CD14-positive monocyte (primary cell): ENCODE results near the gene INPP5F. TPM values are rescaled to one million over a fixed set of nuclear protein-coding genes. Genes with fewer than 3 reads are reported as not detected.

Experiments used
- DNase-seq, 3 donors: peaks; one replicate each; pipeline ENCODE4 v3.0.0-alpha.2; 2011 to 2022
- H2AFZ ChIP-seq: 2 replicates; pipeline ENCODE4 v1.6.0; 2012; ENCODE audit warnings: mild to moderate bottlenecking, low read depth, low read length, inconsistent platforms; ENCODE audit not compliant: insufficient read depth, poor library complexity, severe bottlenecking
- H3K27ac ChIP-seq, 2 donors: 1 replicate in 1 of 2; 2 replicates in 1 of 2; pipeline ENCODE4 v1.5.1; 2012 to 2013; ENCODE audit warnings: low read length in 2 of 2, control low read depth in 1 of 2, inconsistent platforms in 1 of 2, low read depth in 1 of 2, mild to moderate bottlenecking in 1 of 2
- H3K27me3 ChIP-seq, 2 donors: one replicate each; pipeline versions ENCODE4 v1.6.0 to v1.6.1; 2011 to 2013; ENCODE audit warnings: low read length in 2 of 2; ENCODE audit not compliant: control insufficient read depth in 2 of 2, insufficient read depth in 2 of 2
- H3K36me3 ChIP-seq, 2 donors: replicated peaks in 1 of 2; 1 replicate in 1 of 2; 2 replicates in 1 of 2; pipeline versions ENCODE4 v1.5.1 to v1.6.1; 2012 to 2013; ENCODE audit warnings: low read length in 2 of 2, control low read depth in 1 of 2, inconsistent platforms in 1 of 2, mild to moderate bottlenecking in 1 of 2; ENCODE audit not compliant: insufficient read depth in 2 of 2, control insufficient read depth in 1 of 2
- H3K4me1 ChIP-seq, 2 donors: 1 replicate in 1 of 2; 2 replicates in 1 of 2; pipeline versions ENCODE4 v1.5.1 to v1.6.1; 2012 to 2013; ENCODE audit warnings: low read length in 2 of 2, control low read depth in 1 of 2, inconsistent platforms in 1 of 2, mild to moderate bottlenecking in 1 of 2, moderate library complexity in 1 of 2; ENCODE audit not compliant: insufficient read depth in 2 of 2, control insufficient read depth in 1 of 2
- H3K4me2 ChIP-seq: replicated peaks from 2 replicates; pipeline ENCODE3; 2012; ENCODE audit warnings: low read length, moderate library complexity, mild to moderate bottlenecking; ENCODE audit not compliant: poor library complexity, severe bottlenecking; ENCODE audit errors: extremely low read depth
- H3K4me3 ChIP-seq, 3 experiments: fragments of 200-600 bp in 1 of 3; sonication (generic) in 1 of 3; replicated peaks in 1 of 3; 1 replicate in 2 of 3; 2 replicates in 1 of 3; pipeline ENCODE4 v1.5.1; 2011 to 2013; ENCODE audit warnings: low read length in 3 of 3, mild to moderate bottlenecking in 3 of 3, control low read depth in 2 of 3, low read depth in 2 of 3, inconsistent platforms in 1 of 3, moderate library complexity in 1 of 3
- H3K79me2 ChIP-seq: 2 replicates; pipeline ENCODE4 v1.6.0; 2012; ENCODE audit warnings: mild to moderate bottlenecking, control low read depth, inconsistent platforms, low read length, moderate library complexity; ENCODE audit not compliant: insufficient read depth
- H3K9ac ChIP-seq: 2 replicates; pipeline ENCODE4 v1.6.0; 2017; ENCODE audit warnings: low read length, mild to moderate bottlenecking; ENCODE audit not compliant: insufficient read depth, poor library complexity, severe bottlenecking
- H3K9me3 ChIP-seq, 2 donors: replicated peaks in 1 of 2; 1 replicate in 1 of 2; 2 replicates in 1 of 2; pipeline versions ENCODE4 v1.5.1 to v1.6.1; 2012 to 2013; ENCODE audit warnings: low read length in 2 of 2, control low read depth in 1 of 2; ENCODE audit not compliant: control insufficient read depth in 1 of 2, insufficient read depth in 1 of 2
- H4K20me1 ChIP-seq: 2 replicates; pipeline ENCODE4 v1.6.0; 2012; ENCODE audit warnings: mild to moderate bottlenecking, low read length, control low read depth, moderate library complexity; ENCODE audit not compliant: insufficient read depth
- H3K27ac Mint-ChIP-seq, 7 donors: one replicate each; pipeline ENCODE4 v1.8.0; 2020; ENCODE audit warnings: mild to moderate bottlenecking in 7 of 7, mixed read lengths in 7 of 7, moderate library complexity in 6 of 7, inconsistent platforms in 2 of 7
- H3K27me3 Mint-ChIP-seq, 3 donors: one replicate each; pipeline ENCODE4 v1.8.0; 2021 to 2022; ENCODE audit warnings: low read depth in 3 of 3, mild to moderate bottlenecking in 3 of 3, mixed read lengths in 3 of 3, moderate library complexity in 3 of 3, inconsistent platforms in 1 of 3
- H3K36me3 Mint-ChIP-seq, 2 donors: one replicate each; pipeline ENCODE4 v1.8.0; 2020; ENCODE audit warnings: mixed read lengths in 2 of 2, inconsistent platforms in 1 of 2, mild to moderate bottlenecking in 1 of 2
- H3K4me1 Mint-ChIP-seq: one replicate; pipeline ENCODE4 v1.8.0; 2020; ENCODE audit warnings: mild to moderate bottlenecking, mixed read lengths
- H3K4me3 Mint-ChIP-seq, 2 donors: one replicate each; pipeline ENCODE4 v1.8.0; 2020; ENCODE audit warnings: mild to moderate bottlenecking in 2 of 2, mixed read lengths in 2 of 2, moderate library complexity in 1 of 2
- H3K9me3 Mint-ChIP-seq, 7 donors: one replicate each; pipeline ENCODE4 v1.8.0; 2020 to 2022; ENCODE audit warnings: mixed read lengths in 7 of 7, mild to moderate bottlenecking in 6 of 7, moderate library complexity in 6 of 7, inconsistent platforms in 2 of 7
- WGBS: methylation state at CpG from one replicate; pipeline ENCODE4 v1.1.5; 2013; ENCODE audit warnings: missing lambda C conversion rate; ENCODE audit not compliant: insufficient coverage; 5-methylcytosine and 5-hydroxymethylcytosine counted together
- intact Hi-C, 2 donors: fragments of 100-400 bp; cut with micrococcal nuclease; formaldehyde crosslinking; loops; one replicate each; pipeline versions ENCODE4 v1.15.0 to v1.15.1; 2023
- polyA plus RNA-seq, 3 donors: library from polyadenylated mRNA; depleted of rRNA in 1 of 3; unstranded in 2 of 3; stranded (reverse) in 1 of 3; fragments of 300-500 nt in 2 of 3; fragments of >200 nt in 1 of 3; fragmentation: Illumina TruSeq in 2 of 3; gene quantifications; 1 replicate in 2 of 3; 2 replicates in 1 of 3; pipeline ENCODE4 v1.2.3, GENCODE V29; 2012 to 2021
- TF ChIP-seq, protein P1 (sequence below): fragments of 200-600 bp; IDR thresholded peaks from one replicate; pipeline ENCODE4 v1.8.0; 2022; ENCODE audit warnings: antibody characterized with exemption, mild to moderate bottlenecking

Gene INPP5F
- polyA plus RNA-seq, 3 donors = 5.1 to 6.9 (median 5.4) TPM

DNA sequence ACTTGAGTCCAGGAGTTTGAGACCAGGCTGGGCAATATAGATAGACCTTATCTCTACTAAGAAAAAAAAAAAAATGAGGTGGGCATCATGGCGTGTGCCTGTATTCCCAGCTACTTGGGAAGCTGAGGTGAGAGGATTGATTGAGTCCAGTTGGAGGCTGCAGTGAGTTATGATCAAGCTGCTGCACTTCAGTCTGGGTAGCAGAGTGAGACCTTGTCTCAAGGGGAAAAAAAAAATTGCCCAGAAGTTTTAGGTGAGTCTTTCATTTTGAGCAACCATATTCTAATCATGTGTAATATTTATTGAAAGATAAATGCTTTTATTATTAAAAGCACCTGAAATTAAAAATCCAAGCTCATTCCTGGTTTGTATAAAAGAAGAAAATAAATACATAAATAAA lies 13.1 kb downstream of the INPP5F start:
- WGBS = no CpG with 5 or more reads among the region's 1 CpG
- Mint-ChIP-seq H3K4me3 (no peak overlapping the region), H3K9me3 (no peaks in the 10 kb centered on the region), H3K27me3 (no peaks in the 10 kb centered on the region), H3K36me3 (no peaks in the 10 kb centered on the region), H3K27ac (no peak overlapping the region), H3K4me1 (peaks cover 8% of the 10 kb centered on the region)
- H3K9me3 ChIP-seq = no peaks in the 10 kb centered on the region
- no peak overlapping the region for H3K4me3 ChIP-seq
- no peak overlapping the region for H3K27ac ChIP-seq
- no peak overlapping the region for H3K9ac ChIP-seq
- TF ChIP-seq, protein P1, sequence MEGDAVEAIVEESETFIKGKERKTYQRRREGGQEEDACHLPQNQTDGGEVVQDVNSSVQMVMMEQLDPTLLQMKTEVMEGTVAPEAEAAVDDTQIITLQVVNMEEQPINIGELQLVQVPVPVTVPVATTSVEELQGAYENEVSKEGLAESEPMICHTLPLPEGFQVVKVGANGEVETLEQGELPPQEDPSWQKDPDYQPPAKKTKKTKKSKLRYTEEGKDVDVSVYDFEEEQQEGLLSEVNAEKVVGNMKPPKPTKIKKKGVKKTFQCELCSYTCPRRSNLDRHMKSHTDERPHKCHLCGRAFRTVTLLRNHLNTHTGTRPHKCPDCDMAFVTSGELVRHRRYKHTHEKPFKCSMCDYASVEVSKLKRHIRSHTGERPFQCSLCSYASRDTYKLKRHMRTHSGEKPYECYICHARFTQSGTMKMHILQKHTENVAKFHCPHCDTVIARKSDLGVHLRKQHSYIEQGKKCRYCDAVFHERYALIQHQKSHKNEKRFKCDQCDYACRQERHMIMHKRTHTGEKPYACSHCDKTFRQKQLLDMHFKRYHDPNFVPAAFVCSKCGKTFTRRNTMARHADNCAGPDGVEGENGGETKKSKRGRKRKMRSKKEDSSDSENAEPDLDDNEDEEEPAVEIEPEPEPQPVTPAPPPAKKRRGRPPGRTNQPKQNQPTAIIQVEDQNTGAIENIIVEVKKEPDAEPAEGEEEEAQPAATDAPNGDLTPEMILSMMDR = no peak
- no peaks in the 10 kb centered on the region for H3K27me3 ChIP-seq
- DNase-seq = no peak
- H3K4me2 ChIP-seq = no peak overlapping the region
- peaks cover 14% of the 10 kb centered on the region for H4K20me1 ChIP-seq
- no peaks in the 10 kb centered on the region for H3K36me3 ChIP-seq
- no peak overlapping the region for H2AFZ ChIP-seq
- peaks cover 13% of the 10 kb centered on the region for H3K79me2 ChIP-seq
- no peaks in the 10 kb centered on the region for H3K4me1 ChIP-seq
- intact Hi-C loops = no loop called here

DNA sequence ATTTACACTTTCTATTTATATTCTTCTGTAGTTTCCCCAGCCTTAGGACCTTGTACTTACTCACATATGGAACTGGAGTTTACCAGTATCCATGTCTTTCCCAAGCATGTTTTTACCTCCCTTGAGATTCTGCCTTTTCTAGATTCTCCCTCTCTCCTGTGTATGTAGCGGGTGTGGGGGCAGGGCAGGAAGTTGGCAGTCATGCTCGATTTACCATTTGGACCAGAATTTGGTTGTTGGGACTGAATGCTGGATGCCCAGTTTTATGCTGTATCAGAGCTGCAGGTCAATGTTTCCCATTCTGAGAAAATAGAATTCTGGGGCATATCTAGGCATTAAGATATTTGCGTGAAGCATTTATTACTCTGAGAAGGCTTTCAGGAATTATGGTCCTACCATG lies 14.2 kb downstream of the INPP5F start:
- Histone ChIP-seq H3K36me3 (no peaks in the 10 kb centered on the region), H3K27ac (no peak overlapping the region), H3K4me1 (no peaks in the 10 kb centered on the region), H3K27me3 (no peaks in the 10 kb centered on the region), H3K9ac (no peak overlapping the region), H3K4me2 (no peak overlapping the region), H3K79me2 (peaks cover 7% of the 10 kb centered on the region), H4K20me1 (peaks cover 14% of the 10 kb centered on the region), H3K9me3 (no peaks in the 10 kb centered on the region), H2AFZ (no peak overlapping the region), H3K4me3 (no peak overlapping the region)
- intact Hi-C loops = no loop called here
- TF ChIP-seq, protein P1 = no peak
- Mint-ChIP-seq H3K4me1 (peaks cover 8% of the 10 kb centered on the region), H3K4me3 (no peak overlapping the region), H3K9me3 (no peaks in the 10 kb centered on the region), H3K27me3 (no peaks in the 10 kb centered on the region), H3K27ac (no peak overlapping the region), H3K36me3 (no peaks in the 10 kb centered on the region)
- no CpG with 5 or more reads among the region's 3 CpGs for WGBS
- DNase-seq = no peak
